H1 (cell line): Measurements from ENCODE around the gene MRAP. TPM values are rescaled to one million over a fixed set of nuclear protein-coding genes. Genes with fewer than 3 reads are reported as not detected.

Experiments used
- ASH2L ChIP-seq: fragments of 200-600, 300-600 bp; sonication (generic); IDR thresholded peaks from one replicate; pipeline ENCODE4 v1.7.1; 2017; ENCODE audit warnings: low read length
- EGR1 ChIP-seq: IDR thresholded peaks from 2 replicates; pipeline ENCODE4 v1.6.1; 2011; ENCODE audit warnings: low read depth, low read length, borderline replicate concordance
- EZH2 ChIP-seq: fragments of 200-600 bp; sonication (generic); IDR thresholded peaks from 2 replicates; pipeline ENCODE4 v1.7.1; 2012; ENCODE audit warnings: low read depth, mild to moderate bottlenecking, moderate library complexity, low read length, inconsistent platforms; ENCODE audit not compliant: severe bottlenecking
- FOSL1 ChIP-seq: IDR thresholded peaks from 2 replicates; pipeline ENCODE4 v1.6.1; 2011; ENCODE audit warnings: mild to moderate bottlenecking, low read depth, low read length, moderate library complexity; ENCODE audit not compliant: insufficient read depth
- POU5F1 ChIP-seq: IDR thresholded peaks from 2 replicates; pipeline ENCODE4 v1.6.1; 2011; ENCODE audit warnings: low read depth, mild to moderate bottlenecking, low read length, moderate library complexity
- RFX5 ChIP-seq: IDR thresholded peaks from 2 replicates; pipeline ENCODE4 v1.6.1; 2011; ENCODE audit warnings: low read depth, low read length, improper control_type of control experiment, borderline replicate concordance
- TEAD4 ChIP-seq: IDR thresholded peaks from 2 replicates; pipeline ENCODE4 v1.6.1; 2012; ENCODE audit warnings: low read depth, low read length, inconsistent platforms, mixed read lengths
- polyA plus RNA-seq, 7 experiments: library from polyadenylated mRNA; depleted of rRNA in 3 of 7; stranded (reverse) in 5 of 7; unstranded in 2 of 7; fragments of >200 nt in 5 of 7; fragments of 200-250 nt in 2 of 7; gene quantifications; 1 replicate in 5 of 7; 2 replicates in 1 of 7; 4 replicates in 1 of 7; pipeline versions ENCODE4 v1.2.1 to v1.2.3, GENCODE V29; 2011 to 2013; ENCODE audit warnings: missing spikeins in 2 of 7, mixed read lengths in 2 of 7
- total RNA-seq: library from RNA; stranded (reverse); fragmentation: NEBNext Ultra II Directional; extraction: Animal tissue kit (Norgen Biotek cat#: 25700); gene quantifications from 2 replicates; pipeline ENCODE4 v1.2.1, GENCODE V29; 2021
- TF ChIP-seq, protein P1 (sequence below): fragments of 300-600 bp; sonication (generic); IDR thresholded peaks from 2 replicates; pipeline ENCODE4 v1.7.1; 2012; ENCODE audit warnings: low read length, moderate library complexity, mild to moderate bottlenecking, inconsistent platforms; ENCODE audit not compliant: insufficient replicate concordance
- TF ChIP-seq, protein P2 (sequence below): IDR thresholded peaks from 2 replicates; pipeline ENCODE4 v1.6.1; 2011; ENCODE audit warnings: low read depth, mild to moderate bottlenecking, low read length; ENCODE audit not compliant: insufficient read depth

MRAP gene
- total and polyA plus RNA-seq, 2 of the 8 experiments (the other 6 are each of a cell fraction or from before 2014, with no cell fraction given) = not detected

DNA sequence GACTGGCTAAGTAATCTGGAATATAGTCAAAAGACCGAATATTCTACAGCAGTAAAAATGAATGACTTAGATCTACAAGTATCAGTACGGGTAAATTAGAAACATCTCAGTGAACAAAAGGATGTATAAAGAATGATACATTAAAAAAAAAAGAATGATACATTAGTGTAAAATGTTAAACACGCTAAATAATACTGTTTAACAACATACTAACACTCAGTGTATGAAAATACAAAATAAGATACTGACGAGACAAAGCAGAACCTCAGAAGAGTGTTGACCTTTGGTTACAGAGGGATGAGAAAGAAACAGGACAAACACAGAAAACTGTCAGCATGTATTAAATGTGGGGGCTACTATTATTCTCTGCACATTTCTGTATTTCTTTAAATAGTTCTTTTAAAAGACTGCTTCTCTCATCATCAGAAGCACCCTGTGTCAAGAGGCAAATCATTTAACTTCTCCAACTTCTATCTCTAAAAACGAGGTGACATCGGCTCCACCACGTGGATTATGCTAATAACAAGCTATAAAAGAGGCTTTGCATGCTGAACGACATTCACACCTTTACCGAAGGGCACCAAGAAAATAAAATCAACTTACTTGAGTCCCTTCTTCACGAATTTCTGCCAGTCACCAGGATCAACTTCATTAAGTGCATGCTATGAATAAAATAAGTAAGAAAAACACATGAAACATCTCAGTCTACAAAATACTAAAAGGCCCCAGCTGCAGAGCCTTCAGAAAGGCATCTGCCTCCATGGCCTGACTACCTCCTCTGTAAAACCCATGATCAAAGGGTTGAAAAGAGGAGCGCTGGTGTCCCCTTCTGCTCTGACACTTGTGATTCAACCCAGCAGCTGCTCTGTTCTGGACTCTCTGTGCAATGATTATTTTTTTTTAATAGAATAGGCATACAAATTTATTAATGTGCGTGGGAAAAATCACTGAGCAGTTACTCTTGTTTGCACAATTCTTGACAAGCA, 42.5 kb downstream of the MRAP start (continued):
- TF ChIP-seq, protein P1, sequence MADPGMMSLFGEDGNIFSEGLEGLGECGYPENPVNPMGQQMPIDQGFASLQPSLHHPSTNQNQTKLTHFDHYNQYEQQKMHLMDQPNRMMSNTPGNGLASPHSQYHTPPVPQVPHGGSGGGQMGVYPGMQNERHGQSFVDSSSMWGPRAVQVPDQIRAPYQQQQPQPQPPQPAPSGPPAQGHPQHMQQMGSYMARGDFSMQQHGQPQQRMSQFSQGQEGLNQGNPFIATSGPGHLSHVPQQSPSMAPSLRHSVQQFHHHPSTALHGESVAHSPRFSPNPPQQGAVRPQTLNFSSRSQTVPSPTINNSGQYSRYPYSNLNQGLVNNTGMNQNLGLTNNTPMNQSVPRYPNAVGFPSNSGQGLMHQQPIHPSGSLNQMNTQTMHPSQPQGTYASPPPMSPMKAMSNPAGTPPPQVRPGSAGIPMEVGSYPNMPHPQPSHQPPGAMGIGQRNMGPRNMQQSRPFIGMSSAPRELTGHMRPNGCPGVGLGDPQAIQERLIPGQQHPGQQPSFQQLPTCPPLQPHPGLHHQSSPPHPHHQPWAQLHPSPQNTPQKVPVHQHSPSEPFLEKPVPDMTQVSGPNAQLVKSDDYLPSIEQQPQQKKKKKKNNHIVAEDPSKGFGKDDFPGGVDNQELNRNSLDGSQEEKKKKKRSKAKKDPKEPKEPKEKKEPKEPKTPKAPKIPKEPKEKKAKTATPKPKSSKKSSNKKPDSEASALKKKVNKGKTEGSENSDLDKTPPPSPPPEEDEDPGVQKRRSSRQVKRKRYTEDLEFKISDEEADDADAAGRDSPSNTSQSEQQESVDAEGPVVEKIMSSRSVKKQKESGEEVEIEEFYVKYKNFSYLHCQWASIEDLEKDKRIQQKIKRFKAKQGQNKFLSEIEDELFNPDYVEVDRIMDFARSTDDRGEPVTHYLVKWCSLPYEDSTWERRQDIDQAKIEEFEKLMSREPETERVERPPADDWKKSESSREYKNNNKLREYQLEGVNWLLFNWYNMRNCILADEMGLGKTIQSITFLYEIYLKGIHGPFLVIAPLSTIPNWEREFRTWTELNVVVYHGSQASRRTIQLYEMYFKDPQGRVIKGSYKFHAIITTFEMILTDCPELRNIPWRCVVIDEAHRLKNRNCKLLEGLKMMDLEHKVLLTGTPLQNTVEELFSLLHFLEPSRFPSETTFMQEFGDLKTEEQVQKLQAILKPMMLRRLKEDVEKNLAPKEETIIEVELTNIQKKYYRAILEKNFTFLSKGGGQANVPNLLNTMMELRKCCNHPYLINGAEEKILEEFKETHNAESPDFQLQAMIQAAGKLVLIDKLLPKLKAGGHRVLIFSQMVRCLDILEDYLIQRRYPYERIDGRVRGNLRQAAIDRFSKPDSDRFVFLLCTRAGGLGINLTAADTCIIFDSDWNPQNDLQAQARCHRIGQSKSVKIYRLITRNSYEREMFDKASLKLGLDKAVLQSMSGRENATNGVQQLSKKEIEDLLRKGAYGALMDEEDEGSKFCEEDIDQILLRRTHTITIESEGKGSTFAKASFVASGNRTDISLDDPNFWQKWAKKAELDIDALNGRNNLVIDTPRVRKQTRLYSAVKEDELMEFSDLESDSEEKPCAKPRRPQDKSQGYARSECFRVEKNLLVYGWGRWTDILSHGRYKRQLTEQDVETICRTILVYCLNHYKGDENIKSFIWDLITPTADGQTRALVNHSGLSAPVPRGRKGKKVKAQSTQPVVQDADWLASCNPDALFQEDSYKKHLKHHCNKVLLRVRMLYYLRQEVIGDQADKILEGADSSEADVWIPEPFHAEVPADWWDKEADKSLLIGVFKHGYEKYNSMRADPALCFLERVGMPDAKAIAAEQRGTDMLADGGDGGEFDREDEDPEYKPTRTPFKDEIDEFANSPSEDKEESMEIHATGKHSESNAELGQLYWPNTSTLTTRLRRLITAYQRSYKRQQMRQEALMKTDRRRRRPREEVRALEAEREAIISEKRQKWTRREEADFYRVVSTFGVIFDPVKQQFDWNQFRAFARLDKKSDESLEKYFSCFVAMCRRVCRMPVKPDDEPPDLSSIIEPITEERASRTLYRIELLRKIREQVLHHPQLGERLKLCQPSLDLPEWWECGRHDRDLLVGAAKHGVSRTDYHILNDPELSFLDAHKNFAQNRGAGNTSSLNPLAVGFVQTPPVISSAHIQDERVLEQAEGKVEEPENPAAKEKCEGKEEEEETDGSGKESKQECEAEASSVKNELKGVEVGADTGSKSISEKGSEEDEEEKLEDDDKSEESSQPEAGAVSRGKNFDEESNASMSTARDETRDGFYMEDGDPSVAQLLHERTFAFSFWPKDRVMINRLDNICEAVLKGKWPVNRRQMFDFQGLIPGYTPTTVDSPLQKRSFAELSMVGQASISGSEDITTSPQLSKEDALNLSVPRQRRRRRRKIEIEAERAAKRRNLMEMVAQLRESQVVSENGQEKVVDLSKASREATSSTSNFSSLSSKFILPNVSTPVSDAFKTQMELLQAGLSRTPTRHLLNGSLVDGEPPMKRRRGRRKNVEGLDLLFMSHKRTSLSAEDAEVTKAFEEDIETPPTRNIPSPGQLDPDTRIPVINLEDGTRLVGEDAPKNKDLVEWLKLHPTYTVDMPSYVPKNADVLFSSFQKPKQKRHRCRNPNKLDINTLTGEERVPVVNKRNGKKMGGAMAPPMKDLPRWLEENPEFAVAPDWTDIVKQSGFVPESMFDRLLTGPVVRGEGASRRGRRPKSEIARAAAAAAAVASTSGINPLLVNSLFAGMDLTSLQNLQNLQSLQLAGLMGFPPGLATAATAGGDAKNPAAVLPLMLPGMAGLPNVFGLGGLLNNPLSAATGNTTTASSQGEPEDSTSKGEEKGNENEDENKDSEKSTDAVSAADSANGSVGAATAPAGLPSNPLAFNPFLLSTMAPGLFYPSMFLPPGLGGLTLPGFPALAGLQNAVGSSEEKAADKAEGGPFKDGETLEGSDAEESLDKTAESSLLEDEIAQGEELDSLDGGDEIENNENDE = no peak
- no peak for TF ChIP-seq POU5F1
- TF ChIP-seq, protein P2, sequence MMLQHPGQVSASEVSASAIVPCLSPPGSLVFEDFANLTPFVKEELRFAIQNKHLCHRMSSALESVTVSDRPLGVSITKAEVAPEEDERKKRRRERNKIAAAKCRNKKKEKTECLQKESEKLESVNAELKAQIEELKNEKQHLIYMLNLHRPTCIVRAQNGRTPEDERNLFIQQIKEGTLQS = no peak
- no peak for TF ChIP-seq EGR1
- no peak for TF ChIP-seq RFX5
- no peak for TF ChIP-seq EZH2
- TF ChIP-seq FOSL1 = no peak
- no peak for TF ChIP-seq ASH2L
- no peak for TF ChIP-seq TEAD4
